ENCODE measurements around the gene PALM3.

PALM3 gene

GRCh38 chr19:14089662-14090508 lies 28.0 kb upstream of the PALM3 start:
- DNase-seq: no peak

GRCh38 chr19:14089412-14089661 lies 27.5 kb upstream of the PALM3 start:
- no peak for DNase-seq

GRCh38 chr19:14088634-14089411 lies 26.9 kb upstream of the PALM3 start:
- no peak for DNase-seq

GRCh38 chr19:14086098-14086497 lies 24.2 kb upstream of the PALM3 start:
- no peak for DNase-seq

- DNase-seq: no peak
These were observed 23.6 kb upstream of the PALM3 start, which contains the start of gene C19orf67 for GRCh38 chr19:14085309-14085995. C19orf67 (minus strand) TSS chr19:14085783; CDS start chr19:14085627, 156 bp downstream.

- DNase-seq: no peak
These were observed 20.7 kb upstream of the PALM3 start for GRCh38 chr19:14082675-14082960.

DNA sequence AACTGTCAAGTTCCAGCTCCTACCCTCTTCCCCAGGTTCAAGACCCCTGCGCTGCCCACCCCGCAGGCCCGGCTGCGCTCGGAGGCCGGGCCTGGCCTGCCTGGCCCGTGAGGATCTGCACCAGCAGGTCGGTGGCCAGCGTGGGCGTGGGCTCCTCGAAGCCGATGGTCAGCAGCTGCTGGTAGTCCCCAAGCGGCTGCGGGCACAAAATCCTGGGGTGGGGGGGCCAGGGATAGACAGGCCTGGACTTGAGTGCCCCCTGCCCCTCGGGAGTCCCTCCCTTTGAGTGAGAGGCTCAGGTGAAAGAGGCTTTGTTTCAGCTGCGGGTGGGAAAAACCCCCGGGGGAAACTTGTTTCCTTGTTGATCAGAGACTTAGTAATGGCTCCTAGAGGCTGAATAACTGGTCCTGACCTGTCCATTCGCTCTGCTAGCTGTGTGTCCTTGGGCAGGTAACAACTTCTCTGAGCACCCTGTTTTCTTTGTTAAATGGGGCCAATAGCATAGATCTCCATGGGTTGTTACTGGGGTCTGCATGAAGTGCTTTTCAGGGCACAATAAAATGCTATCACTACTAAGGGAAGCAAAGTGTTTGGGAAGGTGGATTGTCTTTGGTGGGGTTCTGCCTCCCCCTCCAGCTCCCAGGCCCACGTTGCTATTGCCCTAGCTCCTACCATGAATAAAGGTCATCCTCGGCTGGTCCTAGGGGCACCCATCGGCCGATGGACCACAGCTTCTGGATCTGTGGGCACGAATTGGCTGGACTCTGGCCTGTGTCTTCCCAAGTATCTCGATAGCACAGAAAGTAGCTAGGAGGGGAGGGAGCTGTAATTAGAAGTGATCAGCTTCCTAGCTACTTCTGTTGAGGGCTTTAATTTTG lies 20.2 kb upstream of the PALM3 start:
- DNase-seq: no peak

DNA sequence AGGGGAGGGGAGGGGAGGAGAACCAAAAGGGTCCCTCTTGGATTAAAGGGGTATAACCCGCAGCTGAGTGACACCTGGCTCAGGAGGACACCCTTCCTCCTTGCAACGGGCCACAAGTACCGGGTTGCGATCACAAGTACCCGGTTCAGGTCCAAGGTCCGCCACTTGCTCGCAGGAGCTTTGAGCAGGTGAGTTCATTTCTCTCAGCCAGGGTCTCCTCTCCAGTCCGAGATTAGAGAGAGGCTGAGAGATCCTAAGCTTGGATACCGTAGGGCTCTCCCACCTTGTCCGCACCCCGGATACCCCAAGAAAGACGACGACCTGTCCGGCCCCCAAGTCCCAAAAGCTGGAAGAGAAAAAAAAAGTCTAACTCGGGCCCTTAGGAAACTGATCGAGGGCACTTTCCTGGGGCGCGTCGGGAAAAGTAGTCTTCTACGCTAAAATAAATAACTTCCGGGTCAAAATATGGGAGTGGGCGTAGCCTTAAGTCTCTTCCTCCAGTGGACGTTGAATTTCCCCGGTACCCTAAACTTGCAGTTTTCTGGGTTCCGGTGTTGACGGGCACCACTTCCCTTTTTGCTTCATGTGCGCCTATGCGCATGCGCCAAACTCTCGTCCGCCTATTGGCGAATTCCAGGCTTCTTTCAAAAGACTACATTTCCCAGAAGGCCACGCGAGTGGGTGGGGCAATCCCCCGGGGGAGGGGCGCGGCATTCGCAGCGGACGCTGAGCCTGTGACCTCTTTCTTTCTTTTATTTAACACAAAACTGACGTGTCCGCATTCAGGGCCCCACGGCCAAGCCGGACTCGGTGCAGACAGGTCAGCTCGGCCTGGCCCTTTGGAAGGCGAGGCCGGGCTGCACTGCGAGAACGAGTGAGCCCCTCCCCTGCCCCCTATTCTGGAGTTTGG lies 19.3 kb upstream of the PALM3 start:
- peak; percentile 77 for DNase-seq

DNA sequence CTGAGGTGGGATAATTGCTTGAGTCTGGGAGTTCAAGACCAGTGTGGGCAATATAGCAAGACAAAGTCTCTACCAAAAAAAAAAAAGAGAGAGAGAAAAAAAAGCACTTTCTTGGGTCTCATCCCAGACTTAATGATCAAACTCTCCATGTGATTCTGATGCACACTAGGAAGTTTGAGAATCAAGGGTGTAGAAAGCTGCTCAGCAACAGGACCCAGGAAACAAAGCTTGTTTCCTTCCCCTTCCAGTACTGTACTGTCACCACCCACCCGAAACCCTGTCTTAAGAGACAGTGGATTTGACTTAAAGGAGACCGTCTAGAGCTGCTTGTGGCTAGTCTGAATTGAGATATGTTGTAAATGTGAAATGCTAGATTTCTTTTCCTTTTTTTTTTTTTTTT lies 16.5 kb upstream of the PALM3 start:
- DNase-seq: no peak

- DNase-seq: no peak
These were observed 12.3 kb upstream of the PALM3 start for GRCh38 chr19:14073925-14074838.

DNA sequence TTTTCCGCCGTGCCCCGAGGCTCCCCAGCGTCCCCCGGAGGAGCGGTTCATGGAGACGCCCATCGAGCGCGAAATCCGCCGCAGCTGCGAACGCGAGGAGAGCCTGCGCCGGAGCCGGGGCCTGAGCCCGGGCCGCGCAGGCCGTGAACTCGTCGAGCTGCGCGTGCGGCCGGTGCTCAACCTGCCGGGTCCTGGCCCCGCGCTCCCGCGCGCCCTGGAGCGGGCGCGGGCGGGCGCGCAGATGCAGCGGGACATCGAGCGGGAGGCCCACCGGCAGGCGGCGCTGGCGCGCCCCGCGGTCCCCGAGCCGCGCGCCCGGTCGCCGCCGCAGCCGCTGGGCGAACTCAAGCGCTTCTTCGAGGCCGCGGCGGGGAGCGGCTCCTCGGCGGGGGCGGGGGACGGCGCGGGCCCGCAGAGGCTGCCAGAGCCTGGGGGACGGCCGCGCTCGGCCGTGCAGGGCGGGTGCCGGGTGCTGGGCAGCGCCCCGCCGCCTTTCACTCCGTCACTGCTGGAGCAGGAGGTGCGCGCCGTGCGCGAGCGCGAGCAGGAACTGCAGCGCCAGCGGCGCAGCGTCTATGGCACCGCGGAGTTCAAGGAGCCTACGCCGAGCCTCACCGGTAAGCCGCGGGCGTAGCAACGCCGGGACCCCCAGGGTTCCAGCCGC lies 11.5 kb upstream of the PALM3 start:
- DNase-seq: no peak

DNA sequence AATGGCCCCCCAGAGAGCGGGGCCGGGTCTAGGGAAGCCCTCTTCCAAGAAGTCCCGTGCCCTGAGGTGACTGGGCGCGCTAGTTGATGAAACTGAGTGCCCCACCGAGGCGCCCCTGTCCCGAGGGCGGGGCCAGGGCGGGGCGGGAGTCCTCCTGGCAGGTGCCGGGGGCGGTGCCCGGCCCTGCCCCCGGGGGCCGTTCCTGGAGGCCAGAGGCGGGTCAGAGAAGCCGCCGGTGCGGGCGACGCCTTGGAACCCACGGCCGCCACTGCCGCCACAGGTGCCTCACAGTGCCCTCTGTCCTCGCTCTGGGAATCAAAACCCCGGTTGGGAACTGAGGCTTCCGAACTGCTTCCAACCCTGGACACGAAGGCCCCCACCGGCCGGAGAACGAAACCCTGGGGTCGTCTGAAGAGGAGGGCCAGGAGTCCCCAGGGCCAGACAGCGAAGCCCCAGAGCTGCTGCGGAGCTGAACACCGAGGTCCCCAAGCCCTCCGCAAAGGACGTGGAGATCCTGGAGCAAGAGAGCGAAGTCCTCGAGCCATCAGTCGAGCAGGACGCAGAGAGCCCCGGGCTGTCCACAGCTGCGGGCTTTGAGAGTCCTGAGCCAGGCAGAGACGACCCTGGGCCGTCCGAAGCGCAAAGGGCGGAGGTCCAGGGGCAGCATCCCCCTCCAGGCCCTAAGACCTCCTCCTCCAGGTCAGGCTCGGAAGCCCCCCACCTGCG lies 10.8 kb upstream of the PALM3 start, which contains the start of gene MISP3:
MISP3 (plus strand) TSS at position 252 of the 726 bp plus-strand sequence. CDS start 524 bp downstream, outside the sequence.
- no peak for DNase-seq

GRCh38 chr19:14070268-14071050 lies 8.6 kb upstream of the PALM3 start:
- DNase-seq: no peak

DNA sequence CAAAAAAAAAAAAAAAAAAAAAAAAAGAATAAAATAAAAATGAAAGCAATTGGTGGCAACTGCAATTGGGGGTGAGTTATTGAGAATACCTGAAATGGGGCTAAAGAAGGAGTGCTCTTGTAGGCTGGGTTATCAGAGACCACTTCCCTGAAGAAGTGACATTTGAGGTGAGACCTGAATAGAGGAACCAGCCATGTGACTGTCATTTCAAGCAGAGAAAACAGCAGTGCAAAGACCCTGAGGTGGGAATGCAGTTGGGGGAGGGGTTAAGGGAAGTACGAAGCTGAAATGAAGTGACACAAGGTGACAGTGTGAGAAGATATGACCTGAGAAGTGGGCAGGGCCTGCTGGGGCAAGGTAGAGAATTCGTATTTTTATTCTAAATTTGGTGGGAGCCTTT lies 4.3 kb upstream of the PALM3 start:
- DNase-seq: no peak

DNA sequence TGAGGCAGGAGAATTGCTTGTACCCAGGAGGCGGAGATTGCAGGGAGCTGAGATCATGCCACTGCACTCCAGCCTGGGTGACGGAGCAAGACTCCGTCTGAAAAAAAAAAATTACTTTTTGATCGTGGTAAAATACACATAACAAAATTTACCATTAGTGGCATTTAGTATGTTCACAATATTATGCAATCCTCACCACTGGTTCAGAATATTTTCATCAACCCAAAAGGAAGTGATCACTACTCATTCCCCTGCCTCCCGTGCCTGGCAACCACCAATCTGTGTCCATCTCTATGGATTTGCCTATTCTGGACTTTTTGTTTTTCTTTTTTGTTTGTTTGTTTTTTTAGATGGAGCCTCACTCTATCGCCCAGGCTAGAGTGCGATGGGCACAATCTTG lies 1.2 kb upstream of the PALM3 start:
- DNase-seq: no peak

- DNase-seq: no peak
These were observed 631 bp upstream of the PALM3 start for GRCh38 chr19:14062558-14062855.

DNA sequence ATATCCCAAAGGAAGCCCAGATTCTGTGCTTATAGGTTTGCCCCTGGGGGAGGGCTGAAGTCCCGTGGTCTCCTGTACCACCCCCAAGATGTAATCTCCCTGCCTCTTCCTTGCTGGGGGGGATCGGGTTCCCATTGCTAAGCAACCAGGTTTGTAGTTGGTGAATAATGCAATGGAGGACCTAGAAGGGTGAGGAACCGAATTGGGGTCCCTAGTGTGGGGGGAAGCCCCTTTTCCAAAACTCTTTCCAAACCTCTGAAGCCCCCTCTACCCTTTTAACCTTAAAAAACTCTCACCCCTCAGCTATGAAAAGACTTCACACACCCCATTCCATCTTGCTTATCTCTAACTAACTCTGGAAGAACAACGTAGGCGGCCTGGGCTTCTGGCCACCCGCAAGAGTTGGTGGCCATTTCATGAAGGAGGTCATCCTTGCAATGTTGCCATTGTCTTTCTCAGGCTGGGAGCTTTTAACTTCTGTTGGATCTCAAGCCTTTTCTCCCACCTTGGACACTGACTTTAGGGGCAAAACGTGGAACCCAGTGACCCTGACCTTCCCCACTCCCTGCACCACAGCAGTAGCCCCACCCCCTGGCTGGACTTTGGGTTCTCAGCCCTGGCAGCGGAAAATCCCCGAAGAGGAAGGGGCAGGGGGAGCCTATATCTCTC lies 661 bp downstream of the PALM3 start:
- DNase-seq: no peak

GRCh38 chr19:14059652-14060155 lies 2.2 kb downstream of the PALM3 start:
- DNase-seq: no peak

All from NCI-H187 treated with DMSO at 0.1 percent for 48 hours (cell line).